Naive B cell (primary cell): ENCODE data around the gene DENND4C. TPM values are rescaled to one million over a fixed set of nuclear protein-coding genes. Genes with fewer than 3 reads are reported as not detected.
"Not testable (repeated sequence)": the region's sequence is repeated elsewhere in the genome, so short reads cannot be mapped to it uniquely, and the experiment has no call there.

Source experiments
- ATAC-seq, 2 donors: fragments of 150-1000 bp; cut with Tn5 transposase; 2 replicates each; pipeline ENCODE4 v1.10.0; 2021; ENCODE audit warnings: low read depth in 2 of 2, mild to moderate bottlenecking in 2 of 2, moderate library complexity in 2 of 2
- DNase-seq: peaks from one replicate; pipeline ENCODE4 v3.0.0; 2022
- H3K27ac Mint-ChIP-seq, 6 donors: one replicate each; pipeline ENCODE4 v1.8.0; 2020 to 2022; ENCODE audit warnings: mild to moderate bottlenecking in 6 of 6, mixed read lengths in 6 of 6, moderate library complexity in 5 of 6, inconsistent platforms in 2 of 6
- H3K27me3 Mint-ChIP-seq, 3 donors: one replicate each; pipeline ENCODE4 v1.8.0; 2021 to 2022; ENCODE audit warnings: mixed read lengths in 3 of 3, mild to moderate bottlenecking in 1 of 3
- H3K36me3 Mint-ChIP-seq, 2 donors: one replicate each; pipeline ENCODE4 v1.8.0; 2020 to 2022; ENCODE audit warnings: mixed read lengths in 2 of 2, inconsistent platforms in 1 of 2, mild to moderate bottlenecking in 1 of 2
- H3K4me1 Mint-ChIP-seq, 3 donors: one replicate each; pipeline ENCODE4 v1.8.0; 2020 to 2022; ENCODE audit warnings: mixed read lengths in 3 of 3, inconsistent platforms in 1 of 3, mild to moderate bottlenecking in 1 of 3, moderate library complexity in 1 of 3
- H3K4me3 Mint-ChIP-seq, 8 donors: one replicate each; pipeline ENCODE4 v1.8.0; 2020 to 2022; ENCODE audit warnings: mild to moderate bottlenecking in 8 of 8, mixed read lengths in 8 of 8, moderate library complexity in 8 of 8, inconsistent platforms in 2 of 8
- H3K9me3 Mint-ChIP-seq, 7 donors: one replicate each; pipeline ENCODE4 v1.8.0; 2020 to 2022; ENCODE audit warnings: mixed read lengths in 7 of 7, mild to moderate bottlenecking in 5 of 7, inconsistent platforms in 2 of 7, moderate library complexity in 1 of 7
- polyA plus RNA-seq, 6 donors: library from polyadenylated mRNA; unstranded; fragments of 300-500 nt; fragmentation: Illumina TruSeq; gene quantifications; one replicate each; pipeline ENCODE4 v1.2.3, GENCODE V29; 2021; ENCODE audit warnings: low read depth in 6 of 6

Gene DENND4C
- polyA plus RNA-seq, 6 donors from 2014 or later = 12.1 to 27.8 (median 21.7) TPM

DNA sequence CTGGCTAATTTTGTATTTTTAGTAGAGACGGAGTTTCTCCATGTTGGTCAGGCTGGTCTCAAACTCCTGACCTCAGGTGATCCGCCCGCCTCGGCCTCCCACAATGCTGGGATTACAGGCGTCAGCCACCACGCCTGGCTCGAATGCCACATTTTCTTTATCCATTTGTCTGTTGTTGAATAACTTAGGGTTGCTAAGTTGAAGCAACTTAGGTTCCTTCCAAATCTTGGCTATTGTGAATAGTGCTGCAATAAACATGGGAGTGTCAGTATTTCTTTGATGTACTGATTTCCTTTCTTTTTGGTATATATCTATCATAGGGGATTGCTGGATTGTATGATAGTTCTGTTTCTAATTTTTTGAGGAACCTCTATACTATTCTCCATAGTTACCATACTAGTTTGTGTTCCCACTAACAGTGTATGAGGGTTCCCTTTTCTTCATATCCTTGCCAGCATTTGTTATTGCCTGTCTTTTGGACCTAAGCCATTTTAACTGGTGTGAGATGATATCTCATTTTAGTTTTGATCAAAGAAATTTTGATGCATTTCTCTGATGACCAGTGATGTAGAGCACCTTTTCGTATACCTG, 29.3 kb downstream of the DENND4C start:
- not testable (repeated sequence) for H3K27me3 Mint-ChIP-seq, H3K4me3 Mint-ChIP-seq, H3K36me3 Mint-ChIP-seq, H3K27ac Mint-ChIP-seq, DNase-seq, H3K9me3 Mint-ChIP-seq, ATAC-seq
- peaks cover 27 to 46% (median 45%) of the 10 kb centered on the region in 3 donors for H3K4me1 Mint-ChIP-seq

DNA sequence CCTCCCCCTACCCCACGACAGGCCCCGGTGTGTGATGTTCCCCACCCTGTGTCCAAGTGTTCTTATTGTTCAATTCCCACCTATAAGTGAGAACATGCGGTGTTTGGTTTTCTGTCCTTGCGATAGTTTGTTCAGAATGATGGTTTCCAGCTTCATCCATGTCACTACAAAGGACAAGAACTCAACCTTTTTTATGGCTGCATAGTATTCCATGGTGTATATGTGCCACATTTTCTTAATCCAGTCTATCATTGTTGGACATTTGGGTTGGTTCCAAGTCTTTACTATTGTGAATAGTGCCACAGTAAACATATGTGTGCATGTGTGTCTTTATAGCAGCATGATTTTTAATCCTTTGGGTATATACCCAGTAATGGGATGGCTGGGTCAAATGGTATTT, 35.1 kb downstream of the DENND4C start:
- not testable (repeated sequence) for H3K36me3 Mint-ChIP-seq, H3K9me3 Mint-ChIP-seq, DNase-seq, H3K27me3 Mint-ChIP-seq, H3K4me3 Mint-ChIP-seq, ATAC-seq, H3K27ac Mint-ChIP-seq
- H3K4me1 Mint-ChIP-seq = peaks cover 41 to 61% (median 57%) of the 10 kb centered on the region in 3 donors

DNA sequence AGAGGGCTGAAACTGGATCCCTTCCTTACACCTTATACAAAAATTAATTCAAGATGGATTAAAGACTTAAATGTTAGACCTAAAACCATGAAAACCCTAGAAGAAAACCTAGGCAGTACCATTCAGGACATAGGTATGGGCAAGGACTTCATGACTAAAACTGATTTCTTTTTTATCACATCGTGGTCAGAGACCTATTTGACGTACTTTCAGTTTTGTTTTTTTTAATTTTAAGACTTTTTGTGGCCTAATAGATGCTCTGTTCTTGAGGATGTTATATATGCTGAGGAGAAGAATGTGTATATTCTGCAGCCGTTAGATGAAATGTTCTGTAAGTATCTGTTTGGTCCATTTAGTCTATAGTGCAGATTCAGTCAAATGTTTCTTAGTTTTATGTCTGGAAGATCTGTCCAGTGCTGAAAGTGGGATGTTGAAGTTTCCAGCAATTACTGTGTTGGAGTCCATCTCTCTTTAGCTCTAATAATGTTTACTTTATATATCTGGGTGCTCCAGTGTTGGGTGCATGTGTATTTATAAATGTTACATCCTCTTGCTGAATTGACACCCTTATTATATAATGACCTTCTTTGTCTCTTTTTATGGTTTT, 36.4 kb downstream of the DENND4C start:
- not testable (repeated sequence) for H3K27me3 Mint-ChIP-seq, H3K36me3 Mint-ChIP-seq, H3K9me3 Mint-ChIP-seq, H3K27ac Mint-ChIP-seq, ATAC-seq, H3K4me3 Mint-ChIP-seq, DNase-seq
- peaks cover 37 to 50% (median 45%) of the 10 kb centered on the region in 3 donors for H3K4me1 Mint-ChIP-seq

DNA sequence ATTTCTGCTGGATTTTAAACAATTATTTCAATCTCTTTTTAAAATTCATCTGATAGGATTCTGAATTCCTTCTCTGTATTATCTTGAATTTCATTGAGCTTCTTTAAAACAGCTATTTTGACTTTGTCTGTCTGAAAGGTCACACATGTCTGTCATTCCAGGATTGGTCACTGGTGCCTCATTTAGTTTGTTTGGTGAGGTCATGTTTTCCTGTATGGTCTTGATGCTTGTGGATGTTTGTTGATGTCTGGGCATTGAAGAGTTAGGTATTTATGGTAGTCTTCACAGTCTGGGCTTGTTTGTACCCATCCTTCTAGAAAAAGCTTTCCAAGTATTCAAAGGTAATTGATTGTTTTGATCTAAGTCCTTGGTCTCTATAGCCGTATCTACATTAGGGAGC, 39.1 kb downstream of the DENND4C start:
- no peak overlapping the region for H3K4me3 Mint-ChIP-seq
- H3K4me1 Mint-ChIP-seq = peaks cover 27 to 49% (median 30%) of the 10 kb centered on the region in 3 donors
- no peak overlapping the region for H3K27ac Mint-ChIP-seq

DNA sequence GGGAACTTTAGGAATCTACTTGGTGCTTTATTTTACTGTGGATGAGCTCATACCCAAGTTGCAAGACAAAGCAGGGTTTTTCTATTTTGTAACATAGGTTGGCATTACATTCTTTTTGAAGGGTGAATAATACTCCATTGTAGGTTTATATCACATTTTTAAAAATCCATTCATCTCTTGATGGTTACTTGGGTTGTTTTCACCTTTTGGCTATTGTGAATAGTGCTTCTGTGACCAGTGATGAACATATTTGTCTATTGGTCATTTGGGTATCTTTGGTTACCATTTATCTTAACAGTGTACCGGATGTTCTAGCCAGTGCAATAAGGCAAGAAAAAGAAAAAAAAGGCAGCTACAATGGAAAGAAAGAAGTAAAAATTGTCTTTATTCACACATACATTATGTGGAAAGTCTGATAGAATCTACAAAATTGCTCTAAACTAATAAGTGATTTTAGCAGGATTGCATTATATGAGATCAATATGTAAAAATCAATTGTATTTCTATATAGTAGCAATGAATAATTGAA, 40.0 kb downstream of the DENND4C start:
- DNase-seq (no peak), ATAC-seq (no peak)
- H3K9me3 Mint-ChIP-seq = peaks cover 0 to 5% (median 0%) of the 10 kb centered on the region in 7 donors
- H3K4me1 Mint-ChIP-seq = peaks cover 25 to 44% (median 25%) of the 10 kb centered on the region in 3 donors
- peaks cover 0 to 11% of the 10 kb centered on the region in 2 donors for H3K36me3 Mint-ChIP-seq
- H3K4me3 Mint-ChIP-seq = no peak overlapping the region
- H3K27ac Mint-ChIP-seq = no peak overlapping the region
- no peaks in the 10 kb centered on the region for H3K27me3 Mint-ChIP-seq

More for the DNA sequence above, 39.1 kb downstream of the DENND4C start:
- no peak for DNase-seq
- Mint-ChIP-seq H3K27me3 (no peaks in the 10 kb centered on the region), H3K36me3 (peaks cover 0 to 11% of the 10 kb centered on the region in 2 donors), H3K9me3 (peaks cover 0 to 5% (median 1%) of the 10 kb centered on the region in 7 donors)
- ATAC-seq = no peak

DNA sequence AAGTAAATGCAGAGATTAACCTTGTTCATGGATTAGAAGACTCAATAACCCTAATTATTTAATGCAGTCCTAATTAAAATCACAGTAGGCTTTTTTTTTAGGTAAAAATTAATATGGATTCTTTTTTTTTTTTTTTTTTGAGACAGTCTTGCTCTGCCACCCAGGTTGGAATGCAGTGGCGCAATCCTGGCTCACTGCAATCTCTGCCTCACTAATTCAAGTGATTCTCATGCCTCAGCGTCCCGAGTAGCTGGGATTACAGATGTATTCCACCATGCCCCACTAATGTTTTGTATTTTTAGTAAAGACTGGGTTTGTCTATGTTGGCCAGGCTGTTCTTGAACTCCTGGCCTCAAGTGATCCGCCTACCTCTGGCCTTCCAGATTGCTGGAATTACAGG, 40.6 kb downstream of the DENND4C start:
- H3K9me3 Mint-ChIP-seq = peaks cover 0 to 5% (median 0%) of the 10 kb centered on the region in 7 donors
- no peak overlapping the region for H3K4me3 Mint-ChIP-seq
- no peak for DNase-seq
- peaks cover 25 to 44% (median 28%) of the 10 kb centered on the region in 3 donors for H3K4me1 Mint-ChIP-seq
- no peaks in the 10 kb centered on the region for H3K27me3 Mint-ChIP-seq
- H3K36me3 Mint-ChIP-seq = peaks cover 0 to 11% of the 10 kb centered on the region in 2 donors
- no peak for ATAC-seq
- H3K27ac Mint-ChIP-seq = no peak overlapping the region

DNA sequence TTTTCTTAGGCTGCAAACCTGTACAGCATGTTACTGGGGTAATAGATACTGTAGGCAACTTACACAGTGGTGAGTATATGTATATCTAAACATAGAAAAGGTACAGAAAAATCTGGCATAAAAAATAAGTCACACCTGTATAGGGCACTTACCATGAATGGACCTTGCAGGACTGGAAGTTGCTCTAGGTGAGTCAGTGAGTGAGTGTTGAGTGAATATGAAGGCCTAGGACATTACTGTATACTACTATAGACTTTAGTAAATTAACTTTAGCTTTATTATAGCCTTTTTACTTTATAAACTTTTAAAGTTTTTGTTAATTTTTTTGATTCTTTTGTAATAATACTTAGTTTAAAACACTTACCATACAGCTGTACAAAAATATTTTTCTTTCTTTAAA, 51.3 kb downstream of the DENND4C start:
- ATAC-seq (no peak), DNase-seq (no peak)
- no peak overlapping the region for H3K4me3 Mint-ChIP-seq
- peaks cover 6 to 13% (median 8%) of the 10 kb centered on the region in 3 donors for H3K4me1 Mint-ChIP-seq
- no peaks in the 10 kb centered on the region for H3K36me3 Mint-ChIP-seq
- H3K9me3 Mint-ChIP-seq = no peaks in the 10 kb centered on the region
- no peak overlapping the region for H3K27ac Mint-ChIP-seq
- H3K27me3 Mint-ChIP-seq = no peaks in the 10 kb centered on the region

DNA sequence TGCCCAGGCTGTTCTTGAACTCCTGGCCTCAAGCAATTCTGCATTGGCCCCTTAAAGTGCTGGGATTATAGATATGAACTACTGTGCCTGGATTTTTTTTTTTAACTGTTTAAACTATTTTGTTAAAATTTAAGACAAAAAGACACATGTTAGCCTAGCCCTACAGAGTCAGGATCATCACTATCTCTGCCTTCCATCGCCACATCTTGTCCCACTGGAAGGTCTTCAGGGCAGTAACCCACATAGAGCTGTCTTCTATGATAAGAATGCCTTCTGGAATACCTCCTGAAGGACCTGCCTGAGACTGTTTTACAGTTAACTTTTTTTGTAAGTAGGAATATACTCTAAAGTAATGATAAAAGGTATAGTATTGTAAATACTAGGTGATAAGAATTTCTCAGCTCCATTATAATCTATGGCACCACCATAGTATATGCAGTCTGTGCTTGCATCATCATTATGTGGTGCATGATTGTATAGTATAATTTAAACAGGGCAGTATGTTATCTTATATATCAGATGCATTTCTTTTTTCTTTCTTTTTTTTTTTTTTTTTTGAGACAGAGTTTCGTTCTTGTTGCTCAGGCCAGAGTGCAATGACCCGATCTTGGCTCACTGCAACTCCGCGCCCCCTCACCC, 52.7 kb downstream of the DENND4C start:
- H3K27me3 Mint-ChIP-seq = no peaks in the 10 kb centered on the region
- H3K9me3 Mint-ChIP-seq = no peaks in the 10 kb centered on the region
- no peak for DNase-seq
- no peak for ATAC-seq
- H3K4me3 Mint-ChIP-seq = no peak overlapping the region
- H3K36me3 Mint-ChIP-seq = no peaks in the 10 kb centered on the region
- H3K4me1 Mint-ChIP-seq = peaks cover 6 to 13% (median 8%) of the 10 kb centered on the region in 3 donors
- peak overlapping the region in 1 of 6 donors; percentile 25 for H3K27ac Mint-ChIP-seq

DNA sequence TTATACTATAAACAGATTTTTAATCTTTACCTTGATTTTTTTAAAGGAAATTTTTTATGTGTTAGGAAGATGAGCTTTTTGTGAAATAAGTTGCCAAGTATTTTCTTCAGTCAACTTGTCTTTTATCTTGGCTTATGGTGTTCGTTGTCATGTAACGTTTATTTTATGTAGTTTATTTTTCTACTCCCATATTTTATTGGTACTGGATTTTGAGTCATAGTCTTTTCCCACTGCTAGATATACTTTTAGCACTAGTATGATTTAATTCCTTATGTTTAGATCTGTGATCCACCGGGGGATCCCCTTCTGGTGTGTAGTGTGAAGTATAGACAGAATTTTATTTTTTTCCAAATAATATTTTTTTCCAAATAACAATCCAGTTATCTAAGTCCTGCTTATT, 54.2 kb downstream of the DENND4C start:
- Mint-ChIP-seq H3K36me3 (no peaks in the 10 kb centered on the region), H3K27ac (peak overlapping the region in 1 of 6 donors; percentile 19), H3K4me3 (no peak overlapping the region), H3K4me1 (peaks cover 6 to 13% (median 8%) of the 10 kb centered on the region in 3 donors), H3K27me3 (no peaks in the 10 kb centered on the region), H3K9me3 (no peaks in the 10 kb centered on the region)
- ATAC-seq = no peak
- no peak for DNase-seq

DNA sequence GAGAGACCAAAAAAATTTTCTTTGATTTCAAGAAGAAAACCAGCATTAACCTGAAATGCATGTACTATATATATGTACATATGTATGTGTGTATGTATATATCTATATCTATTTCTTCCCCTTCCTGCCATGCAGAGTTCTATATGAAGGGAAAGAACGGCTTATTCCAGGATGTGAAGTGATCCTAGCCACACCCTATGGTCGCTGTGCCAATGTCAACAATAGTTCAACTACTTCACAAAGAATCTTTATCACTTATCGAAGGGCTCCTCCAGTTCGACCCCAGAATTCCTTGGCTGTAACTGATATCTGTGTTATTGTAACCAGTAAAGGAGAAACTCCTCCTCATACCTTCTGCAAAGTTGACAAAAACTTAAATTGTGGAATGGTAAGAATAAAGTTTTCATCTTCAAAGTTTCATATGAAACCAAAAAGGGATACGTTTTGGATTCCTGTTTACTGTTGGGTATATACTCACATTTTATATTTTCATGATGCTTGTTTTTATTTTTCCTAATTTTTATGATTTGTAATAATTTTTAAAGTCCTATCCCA, 56.2 kb downstream of the DENND4C start:
- no peak overlapping the region for H3K27ac Mint-ChIP-seq
- ATAC-seq (no peak), DNase-seq (no peak)
- H3K9me3 Mint-ChIP-seq = no peaks in the 10 kb centered on the region
- H3K4me3 Mint-ChIP-seq = no peak overlapping the region
- H3K36me3 Mint-ChIP-seq = peaks cover 8 to 12% of the 10 kb centered on the region in 2 donors
- no peaks in the 10 kb centered on the region for H3K27me3 Mint-ChIP-seq
- H3K4me1 Mint-ChIP-seq = peaks cover 6 to 10% (median 8%) of the 10 kb centered on the region in 3 donors

DNA sequence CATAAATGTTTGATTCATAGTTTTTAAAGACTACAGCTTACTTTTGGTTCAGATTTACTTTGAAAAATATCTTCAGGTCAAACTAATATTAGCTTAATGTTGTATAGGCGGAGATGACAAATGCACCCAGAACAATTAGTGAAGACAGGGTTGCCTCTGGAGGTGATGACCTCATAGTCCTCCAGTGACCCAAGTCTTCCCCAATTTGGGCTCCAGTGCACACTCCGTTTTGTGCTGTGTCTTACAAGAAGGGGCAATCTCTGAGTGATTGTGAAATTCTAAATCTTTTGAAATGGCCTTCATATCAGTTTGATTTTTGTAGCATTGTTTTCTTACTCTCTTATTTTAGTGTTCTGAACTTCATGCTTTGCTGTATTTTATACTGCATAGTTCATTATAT, 57.6 kb downstream of the DENND4C start:
- Mint-ChIP-seq H3K4me3 (no peak overlapping the region), H3K9me3 (no peaks in the 10 kb centered on the region), H3K27me3 (no peaks in the 10 kb centered on the region), H3K4me1 (peaks cover 6 to 10% (median 8%) of the 10 kb centered on the region in 3 donors), H3K36me3 (peaks cover 11 to 18% of the 10 kb centered on the region in 2 donors), H3K27ac (no peak overlapping the region)
- DNase-seq = no peak
- no peak for ATAC-seq

DNA sequence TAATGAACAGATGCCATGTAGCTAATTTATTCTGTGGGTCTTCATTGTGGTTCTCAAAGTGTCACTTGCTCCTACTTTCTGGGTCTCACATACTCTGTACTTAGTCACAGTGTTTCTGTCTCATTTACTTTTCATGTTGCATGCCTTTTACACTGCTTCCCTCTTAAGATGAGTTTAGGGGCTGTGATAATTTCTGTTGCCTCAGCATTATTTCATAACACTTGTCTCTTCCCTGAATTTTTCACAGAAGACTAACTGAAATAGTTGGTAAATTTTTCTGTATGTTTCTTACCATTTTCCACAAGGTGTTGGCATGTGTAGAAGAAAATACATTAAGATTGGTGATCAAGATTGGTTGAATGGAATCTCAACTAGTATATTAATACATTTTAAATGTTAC, 59.6 kb downstream of the DENND4C start:
- H3K4me1 Mint-ChIP-seq = peaks cover 3 to 7% (median 6%) of the 10 kb centered on the region in 3 donors
- H3K36me3 Mint-ChIP-seq = peaks cover 11 to 34% of the 10 kb centered on the region in 2 donors
- ATAC-seq (no peak), DNase-seq (no peak)
- no peaks in the 10 kb centered on the region for H3K27me3 Mint-ChIP-seq
- H3K4me3 Mint-ChIP-seq = no peak overlapping the region
- H3K9me3 Mint-ChIP-seq = no peaks in the 10 kb centered on the region
- peak overlapping the region in 2 of 6 donors; percentile 26 to 88 for H3K27ac Mint-ChIP-seq

DNA sequence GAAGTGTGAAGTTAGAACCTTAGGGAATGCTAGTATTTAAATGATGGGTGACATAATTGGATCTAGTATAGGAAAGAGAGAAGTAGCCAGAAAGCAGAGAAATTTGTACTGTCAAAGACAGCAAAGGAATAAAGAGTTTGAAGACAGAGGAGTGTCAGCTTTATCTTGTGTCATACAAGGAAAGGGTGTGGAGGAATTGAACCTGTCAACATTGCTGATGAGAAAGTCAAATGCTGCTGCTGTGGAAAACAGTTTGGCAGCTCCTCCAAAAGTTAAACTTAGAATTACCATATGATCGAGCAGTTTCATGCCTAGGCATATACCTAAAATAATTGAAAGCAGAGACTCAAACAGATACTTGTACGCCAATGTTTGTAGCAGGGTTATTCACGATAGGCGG, 63.7 kb downstream of the DENND4C start:
- no peak for ATAC-seq
- Mint-ChIP-seq H3K4me1 (no peaks in the 10 kb centered on the region), H3K9me3 (no peaks in the 10 kb centered on the region), H3K4me3 (no peak overlapping the region), H3K27ac (peak overlapping the region in 1 of 6 donors; percentile 12), H3K36me3 (peaks cover 34 to 36% of the 10 kb centered on the region in 2 donors), H3K27me3 (no peaks in the 10 kb centered on the region)
- no peak for DNase-seq
